ENCODE results near the gene UBXN7. TPM values are rescaled to one million over a fixed set of nuclear protein-coding genes. Genes with fewer than 3 reads are reported as not detected.

The UBXN7 gene
- total RNA-seq, 1 experiment from 2014 or later: 61.7 TPM

DNA sequence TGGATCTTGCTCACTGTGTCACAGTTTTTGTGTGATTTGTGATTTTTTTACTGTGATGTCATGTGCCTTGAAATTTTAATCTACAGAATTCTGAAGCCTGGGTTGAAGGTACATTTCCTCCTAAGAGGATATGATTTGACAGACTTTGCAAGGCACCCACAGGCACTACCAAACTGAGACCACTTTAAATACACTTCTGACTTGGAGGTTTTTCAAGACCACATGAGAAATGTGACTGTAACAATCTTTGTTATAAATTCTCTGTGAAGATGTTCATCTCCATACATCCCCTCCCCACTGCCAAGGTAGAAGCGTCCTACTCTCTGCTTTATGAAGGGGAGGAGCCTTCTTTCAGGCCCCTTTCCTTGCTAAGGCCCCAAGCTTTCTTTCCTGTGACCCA is 22.8 kb downstream of the UBXN7 start:
- in situ Hi-C loops (cut with HindIII; ENCODE audit: low pct_unique_long_range_greater_than_20kb, low sequenced_read_pairs): no loop called here
- Histone ChIP-seq H3K4me1 (ENCODE audit: control insufficient read depth, insufficient read depth, low read length) (no peaks in the 10 kb centered on the region), H3K36me3 (ENCODE audit: control insufficient read depth, insufficient read depth, low read length) (no peaks in the 10 kb centered on the region), H3K4me3 (ENCODE audit: low read depth in 2 of 2, low read length in 2 of 2) (no peak overlapping the region), H3K27ac (ENCODE audit: low read length) (no peak overlapping the region), H3K27me3 (ENCODE audit: control insufficient read depth, insufficient read depth, low read length) (no peaks in the 10 kb centered on the region), H3K9me3 (ENCODE audit: control insufficient read depth, insufficient read depth, low read depth, low read length) (no peaks in the 10 kb centered on the region)
- no peak for DNase-seq (ENCODE audit: low read depth, low spot score)
- ChIA-PET CTCF (interaction anchor here (0.7 kb wide), 1 partner anchor 32 kb away, joined by 10 read pairs; no protein-coding TSS in a partner anchor), POLR2A (interaction anchor here (0.5 kb wide), 1 partner anchor 33 kb away, joined by 13 read pairs; no protein-coding TSS in a partner anchor)
- no peak for ATAC-seq
- TF ChIP-seq SIN3A (IDR thresholded peaks at IDR 0.05; ENCODE audit: borderline replicate concordance, insufficient read depth, low read depth, low read length) (no peak), POLR2AphosphoS5 (IDR thresholded peaks at IDR 0.05; ENCODE audit: low read depth, low read length) (no peak), REST (IDR thresholded peaks at IDR 0.05; ENCODE audit: insufficient read depth in 1 of 2, low read depth in 2 of 2, low read length in 1 of 2) (no peak), TCF7L2 (IDR thresholded peaks at IDR 0.05; ENCODE audit: low read depth, low read length) (no peak)
- TF ChIP-seq, protein P1, sequence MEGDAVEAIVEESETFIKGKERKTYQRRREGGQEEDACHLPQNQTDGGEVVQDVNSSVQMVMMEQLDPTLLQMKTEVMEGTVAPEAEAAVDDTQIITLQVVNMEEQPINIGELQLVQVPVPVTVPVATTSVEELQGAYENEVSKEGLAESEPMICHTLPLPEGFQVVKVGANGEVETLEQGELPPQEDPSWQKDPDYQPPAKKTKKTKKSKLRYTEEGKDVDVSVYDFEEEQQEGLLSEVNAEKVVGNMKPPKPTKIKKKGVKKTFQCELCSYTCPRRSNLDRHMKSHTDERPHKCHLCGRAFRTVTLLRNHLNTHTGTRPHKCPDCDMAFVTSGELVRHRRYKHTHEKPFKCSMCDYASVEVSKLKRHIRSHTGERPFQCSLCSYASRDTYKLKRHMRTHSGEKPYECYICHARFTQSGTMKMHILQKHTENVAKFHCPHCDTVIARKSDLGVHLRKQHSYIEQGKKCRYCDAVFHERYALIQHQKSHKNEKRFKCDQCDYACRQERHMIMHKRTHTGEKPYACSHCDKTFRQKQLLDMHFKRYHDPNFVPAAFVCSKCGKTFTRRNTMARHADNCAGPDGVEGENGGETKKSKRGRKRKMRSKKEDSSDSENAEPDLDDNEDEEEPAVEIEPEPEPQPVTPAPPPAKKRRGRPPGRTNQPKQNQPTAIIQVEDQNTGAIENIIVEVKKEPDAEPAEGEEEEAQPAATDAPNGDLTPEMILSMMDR (IDR thresholded peaks at IDR 0.05): no peak
- intact Hi-C loops (cut with micrococcal nuclease; ENCODE audit: unreplicated experiment): no loop called here
- no TSS peak for BruUV-seq (replicated peaks)

DNA sequence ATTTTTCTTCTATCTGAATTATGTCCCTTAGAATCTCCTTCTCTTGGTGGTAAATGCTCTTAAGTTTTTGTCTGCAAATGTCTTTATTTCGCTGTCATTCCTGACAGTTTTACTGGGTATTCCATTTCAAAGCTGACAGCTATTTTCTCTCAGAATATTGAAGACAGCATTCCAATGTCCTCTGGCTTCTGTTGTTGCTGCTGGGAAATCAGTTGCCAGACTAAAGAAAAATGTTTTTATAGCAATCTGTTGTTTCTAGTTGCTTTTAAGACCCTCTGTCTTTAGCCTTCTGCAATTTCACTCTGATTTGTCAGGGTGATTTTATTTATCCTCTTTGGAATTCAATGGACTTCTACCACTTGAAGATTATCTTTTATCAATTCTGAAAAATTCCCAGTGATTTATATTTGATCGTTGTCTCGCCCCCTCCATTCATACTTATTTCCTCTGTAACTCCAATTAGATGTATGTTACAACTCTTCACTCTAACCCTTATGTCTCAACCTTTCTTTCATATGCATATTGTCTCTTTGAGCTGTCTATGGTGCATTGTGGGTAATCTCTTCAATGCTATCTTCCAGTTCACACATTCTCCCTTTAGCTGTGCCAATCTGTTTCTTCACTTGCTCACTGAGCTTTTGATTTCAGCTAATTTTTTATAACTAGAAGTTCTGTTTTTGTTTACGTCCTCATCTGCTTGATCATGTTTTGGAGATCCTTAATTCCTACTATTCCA is 23.5 kb downstream of the UBXN7 start:
- ChIA-PET CTCF (no interaction called here), POLR2A (interaction anchor here (0.5 to 0.6 kb wide), 3 partner anchors 13 to 32 kb away, joined by 5 to 13 read pairs (median 8); no protein-coding TSS in a partner anchor)
- in situ Hi-C loops (cut with HindIII; ENCODE audit: low pct_unique_long_range_greater_than_20kb, low sequenced_read_pairs): no loop called here

More for the DNA sequence above, 23.5 kb downstream of the UBXN7 start:
- BruUV-seq (replicated peaks): TSS peak; percentile 13
- TF ChIP-seq SIN3A (IDR thresholded peaks at IDR 0.05; ENCODE audit: borderline replicate concordance, insufficient read depth, low read depth, low read length) (no peak), TCF7L2 (IDR thresholded peaks at IDR 0.05; ENCODE audit: low read depth, low read length) (no peak), REST (IDR thresholded peaks at IDR 0.05; ENCODE audit: insufficient read depth in 1 of 2, low read depth in 2 of 2, low read length in 1 of 2) (no peak), POLR2AphosphoS5 (IDR thresholded peaks at IDR 0.05; ENCODE audit: low read depth, low read length) (no peak)
- TF ChIP-seq, protein P1 (IDR thresholded peaks at IDR 0.05): no peak
- intact Hi-C loops (cut with micrococcal nuclease; ENCODE audit: unreplicated experiment): no loop called here
- H3K27ac ChIP-seq (ENCODE audit: low read length): no peak overlapping the region
- no peaks in the 10 kb centered on the region for H3K9me3 ChIP-seq (ENCODE audit: control insufficient read depth, insufficient read depth, low read depth, low read length)
- no peaks in the 10 kb centered on the region for H3K36me3 ChIP-seq (ENCODE audit: control insufficient read depth, insufficient read depth, low read length)
- no peak overlapping the region for H3K4me3 ChIP-seq (ENCODE audit: low read depth in 2 of 2, low read length in 2 of 2)
- no peak for DNase-seq (ENCODE audit: low read depth, low spot score)
- no peaks in the 10 kb centered on the region for H3K4me1 ChIP-seq (ENCODE audit: control insufficient read depth, insufficient read depth, low read length)
- no peak for ATAC-seq
- no peaks in the 10 kb centered on the region for H3K27me3 ChIP-seq (ENCODE audit: control insufficient read depth, insufficient read depth, low read length)
